A549 (cell line): ENCODE data around the gene OPA3. TPM values are rescaled to one million over a fixed set of nuclear protein-coding genes. Genes with fewer than 3 reads are reported as not detected.

Experiments used
- ATAC-seq, 2 experiments: fragments of 200-7000 bp in 1 of 2; fragments of >200 bp in 1 of 2; cut with Nextera tagmentation in 1 of 2; cut with Tn5 transposase in 1 of 2; 3 replicates each; pipeline versions ENCODE4 v1.8.0 to v1.9.1; 2018 to 2020; ENCODE audit warnings: mild to moderate bottlenecking in 1 of 2, moderate library complexity in 1 of 2
- CTCF ChIA-PET: fragments of 300-600 bp; sonication (Branson Sonifier 250); formaldehyde crosslinking; extraction: SDS; loops from one replicate; lab custom pipeline; 2021; ENCODE audit warnings: antibody characterized with exemption, inconsistent platforms; lab: Yijun Ruan, JAX
- POLR2A ChIA-PET: fragments of 350-600 bp; formaldehyde crosslinking; extraction: SDS; loops from one replicate; lab custom pipeline; 2021; ENCODE audit warnings: antibody characterized with exemption, inconsistent platforms; lab: Yijun Ruan, JAX
- DNase-seq, 2 experiments: peaks; one replicate each; pipeline versions ENCODE4 v3.0.0 to v3.0.0-alpha.2; 2011 to 2016; ENCODE audit warnings: low read depth in 1 of 2, low spot score in 1 of 2
- FAIRE-seq: peaks from 2 replicates; lab custom pipeline; 2011; peaks lifted over from hg19 to GRCh38; lab: Jason Lieb, UNC
- H3K27ac ChIP-seq, 2 experiments: fragments of >200 bp; sonication (Bioruptor Twin); formaldehyde crosslinking; 3 replicates each; pipeline ENCODE4 v1.5.1; 2016 to 2017
- H3K4me1 ChIP-seq: fragments of >200 bp; sonication (Bioruptor Twin); formaldehyde crosslinking; 3 replicates; pipeline ENCODE4 v1.6.1; 2016
- H3K4me2 ChIP-seq: fragments of >200 bp; sonication (Bioruptor Twin); formaldehyde crosslinking; 3 replicates; pipeline ENCODE4 v1.6.1; 2016
- H3K4me3 ChIP-seq: fragments of >200 bp; sonication (Bioruptor Twin); formaldehyde crosslinking; 3 replicates; pipeline ENCODE4 v1.5.1; 2016
- H3K9me3 ChIP-seq: fragments of >200 bp; sonication (Bioruptor Twin); formaldehyde crosslinking; 3 replicates; pipeline ENCODE4 v1.6.1; 2016
- ATOH8 ChIP-seq: fragments of 250-450 bp; sonication (Bioruptor Pico); IDR thresholded peaks from 2 replicates; pipeline ENCODE4 v1.5.0; 2020; ENCODE audit warnings: low read depth, mild to moderate bottlenecking, moderate library complexity
- BHLHE40 ChIP-seq: IDR thresholded peaks from 2 replicates; pipeline ENCODE4 v1.6.1; 2012; ENCODE audit warnings: low read depth, low read length, inconsistent platforms
- CBX2 ChIP-seq: fragments of 200-600 bp; sonication (generic); IDR thresholded peaks from 2 replicates; pipeline ENCODE4 v1.6.1; 2016; ENCODE audit warnings: low read depth, mild to moderate bottlenecking, borderline replicate concordance
- CEBPB ChIP-seq, 2 experiments: fragments of >200 bp in 1 of 2; sonication (Bioruptor Twin) in 1 of 2; formaldehyde crosslinking in 1 of 2; IDR thresholded peaks; 2 replicates each; pipeline ENCODE4 v1.6.1; 2012 to 2016
- CTCF ChIP-seq: fragments of >200 bp; sonication (Bioruptor Twin); formaldehyde crosslinking; IDR thresholded peaks from 3 replicates; pipeline ENCODE4 v1.5.1; 2016
- EHMT2 ChIP-seq: fragments of 200-600 bp; sonication (generic); IDR thresholded peaks from 2 replicates; pipeline ENCODE4 v1.6.1; 2016; ENCODE audit warnings: antibody characterized with exemption, low read depth, mild to moderate bottlenecking, moderate library complexity
- EP300 ChIP-seq, 2 experiments: fragments of >200 bp; sonication (Bioruptor Twin); formaldehyde crosslinking; IDR thresholded peaks; 2 replicates in 1 of 2; 3 replicates in 1 of 2; pipeline ENCODE4 v1.6.1; 2016 to 2017
- ESRRA ChIP-seq: fragments of 150-350 bp; IDR thresholded peaks from 2 replicates; pipeline ENCODE4 v1.6.1; 2014; ENCODE audit warnings: mild to moderate bottlenecking, low read length, borderline replicate concordance
- FOSB ChIP-seq: fragments of 250-450 bp; sonication (Bioruptor Pico); IDR thresholded peaks from 2 replicates; pipeline ENCODE4 v1.5.0; 2020; ENCODE audit warnings: mild to moderate bottlenecking, moderate library complexity
- FOSL2 ChIP-seq, 2 experiments: fragments of 450-650 bp in 1 of 2; fragments of >200 bp in 1 of 2; sonication (Bioruptor Twin) in 1 of 2; formaldehyde crosslinking; IDR thresholded peaks; 2 replicates each; pipeline versions ENCODE4 v1.5.0 to v1.6.1; 2016 to 2020; ENCODE audit warnings: mild to moderate bottlenecking in 1 of 2, moderate library complexity in 1 of 2
- GATA3 ChIP-seq: IDR thresholded peaks from 2 replicates; pipeline ENCODE4 v1.6.1; 2012; ENCODE audit warnings: borderline replicate concordance
- HDAC2 ChIP-seq: fragments of 200-600 bp; sonication (generic); IDR thresholded peaks from 2 replicates; pipeline ENCODE4 v1.6.1; 2016
- HES2 ChIP-seq: fragments of >200 bp; sonication (Bioruptor Twin); formaldehyde crosslinking; IDR thresholded peaks from 2 replicates; pipeline ENCODE4 v1.6.1; 2016
- HEYL ChIP-seq: fragments of 250-450 bp; sonication (Bioruptor Pico); IDR thresholded peaks from 2 replicates; pipeline ENCODE4 v1.8.0; 2021; ENCODE audit warnings: mild to moderate bottlenecking, moderate library complexity
- HMGXB4 ChIP-seq: fragments of 250-450 bp; sonication (Bioruptor Pico); IDR thresholded peaks from 2 replicates; pipeline ENCODE4 v1.5.0; 2021; ENCODE audit warnings: mild to moderate bottlenecking, moderate library complexity, borderline replicate concordance
- HOXB13 ChIP-seq: fragments of 250-450 bp; sonication (Bioruptor Pico); IDR thresholded peaks from 2 replicates; pipeline ENCODE4 v1.5.0; 2020; ENCODE audit warnings: low read depth, mild to moderate bottlenecking, moderate library complexity
- HOXB5 ChIP-seq: fragments of 250-450 bp; sonication (Bioruptor Pico); IDR thresholded peaks from 2 replicates; pipeline ENCODE4 v1.5.0; 2020; ENCODE audit warnings: mild to moderate bottlenecking, moderate library complexity
- JUN ChIP-seq, 2 experiments: fragments of >200 bp; sonication (Bioruptor Twin); formaldehyde crosslinking; IDR thresholded peaks; 2 replicates in 1 of 2; 3 replicates in 1 of 2; pipeline ENCODE4 v1.6.1; 2016 to 2017
- JUNB ChIP-seq: fragments of >200 bp; sonication (Bioruptor Twin); formaldehyde crosslinking; IDR thresholded peaks from 2 replicates; pipeline ENCODE4 v1.6.1; 2016
- KDM1A ChIP-seq: fragments of 200-600 bp; sonication (generic); IDR thresholded peaks from 2 replicates; pipeline ENCODE4 v1.6.1; 2016; ENCODE audit warnings: low read depth, mild to moderate bottlenecking
- KDM5A ChIP-seq: fragments of 200-600 bp; sonication (generic); IDR thresholded peaks from 2 replicates; pipeline ENCODE4 v1.6.1; 2016; ENCODE audit warnings: antibody characterized with exemption, mild to moderate bottlenecking
- MAX ChIP-seq: IDR thresholded peaks from 2 replicates; pipeline ENCODE4 v1.6.1; 2012
- MAZ ChIP-seq: fragments of 150-350 bp; IDR thresholded peaks from 2 replicates; pipeline ENCODE4 v1.6.1; 2014; ENCODE audit warnings: antibody characterized with exemption, low read depth, low read length, borderline replicate concordance
- MYC ChIP-seq: IDR thresholded peaks from 2 replicates; pipeline ENCODE4 v1.6.1; 2012; ENCODE audit warnings: mild to moderate bottlenecking, inconsistent platforms, low read length, improper control_type of control experiment, borderline replicate concordance
- NFE2L2 ChIP-seq: fragments of 150-350 bp; conservative IDR thresholded peaks from 2 replicates; pipeline ENCODE4 v1.6.1; 2014; ENCODE audit warnings: low read length
- PHF8 ChIP-seq: fragments of 200-600 bp; sonication (generic); IDR thresholded peaks from 2 replicates; pipeline ENCODE4 v1.6.1; 2016; ENCODE audit warnings: low read depth, mild to moderate bottlenecking, antibody characterized with exemption, moderate library complexity, borderline replicate concordance
- SMC3 ChIP-seq: fragments of >200 bp; sonication (Bioruptor Twin); formaldehyde crosslinking; IDR thresholded peaks from 3 replicates; pipeline ENCODE4 v1.6.1; 2018; ENCODE audit warnings: inconsistent platforms
- SREBF2 ChIP-seq: fragments of 450-650 bp; IDR thresholded peaks from 2 replicates; pipeline ENCODE4 v1.6.1; 2014; ENCODE audit warnings: mild to moderate bottlenecking, moderate library complexity
- TP53 ChIP-seq: fragments of 250-450 bp; sonication (Bioruptor Pico); IDR thresholded peaks from 2 replicates; pipeline ENCODE4 v1.5.0; 2021; ENCODE audit warnings: mild to moderate bottlenecking, moderate library complexity
- ZC3H11A ChIP-seq: fragments of 450-650 bp; IDR thresholded peaks from 2 replicates; pipeline ENCODE4 v1.6.1; 2014; ENCODE audit warnings: antibody characterized with exemption, mild to moderate bottlenecking
- ZNF302 ChIP-seq: fragments of 250-450 bp; sonication (Bioruptor Pico); IDR thresholded peaks from 2 replicates; pipeline ENCODE4 v1.9.0; 2021; ENCODE audit warnings: inconsistent platforms, mild to moderate bottlenecking, moderate library complexity
- ZSCAN20 ChIP-seq: fragments of 250-450 bp; sonication (Bioruptor Pico); IDR thresholded peaks from 2 replicates; pipeline ENCODE4 v1.8.0; 2022; ENCODE audit warnings: mild to moderate bottlenecking, moderate library complexity
- WGBS: methylation state at CpG from one replicate; pipeline ENCODE4 v1.1.6; 2017; ENCODE audit errors: missing lambda C conversion rate; 5-methylcytosine and 5-hydroxymethylcytosine counted together
- polyA plus RNA-seq, 4 experiments: library from polyadenylated mRNA; depleted of rRNA in 3 of 4; stranded (reverse); fragments of >200 nt; fragmentation: RNase III in 1 of 4; extraction: RNeasy Plus Mini Kit Qiagen cat#74134 plus additional on column Dnase treatment in 1 of 4; gene quantifications; 2 replicates in 3 of 4; 3 replicates in 1 of 4; pipeline ENCODE4 v1.2.3, GENCODE V29; 2011 to 2017

OPA3 gene
- polyA plus RNA-seq, 2 of the 4 experiments (the other 2 are of a cell fraction), result 15.6 to 21.8 TPM

- Histone ChIP-seq H3K27ac (peak overlapping the region; percentile 79 to 85), H3K4me3 (no peak overlapping the region), H3K4me1 (peaks cover 47% of the 10 kb centered on the region), H3K4me2 (peak overlapping the region; percentile 78), H3K9me3 (peaks cover 2% of the 10 kb centered on the region; the same call in 1 of the 3 replicates)
- ATAC-seq (peak in 1 of 2 experiments; percentile 37; a peak in 3 of 6 replicates), DNase-seq (no peak), FAIRE-seq (peak; percentile 76)
- POLR2A ChIA-PET, result interaction anchor here (1.0 to 1.9 kb wide), 2 partner anchors 65 to 94 kb away, joined by 3 to 10 read pairs; no protein-coding TSS in a partner anchor
- WGBS, result 51% methylated on average over 3 of the region's 3 CpGs
- no peak for TF ChIP-seq HOXB13 (CRISPR knock-in tag)
- TF ChIP-seq MYC, result no peak
- no peak for TF ChIP-seq HMGXB4 (CRISPR knock-in tag)
- no peak for TF ChIP-seq HDAC2
- TF ChIP-seq ZSCAN20 (CRISPR knock-in tag), result no peak
- TF ChIP-seq CTCF, result no peak
- no peak for TF ChIP-seq ZC3H11A
- no peak for TF ChIP-seq FOSL2 (IDR thresholded peaks at IDR 0.05)
- no peak for TF ChIP-seq FOSL2 (CRISPR knock-in tag; IDR thresholded peaks at IDR 0.05)
- TF ChIP-seq NFE2L2, result no peak
- TF ChIP-seq SREBF2, result no peak
- TF ChIP-seq JUNB, result no peak
- TF ChIP-seq BHLHE40, result no peak
- TF ChIP-seq ZNF302, result no peak
- no peak for TF ChIP-seq ESRRA
- no peak for TF ChIP-seq MAX
- no peak for TF ChIP-seq GATA3
- TF ChIP-seq EP300 (IDR thresholded peaks at IDR 0.05), result no peak
- TF ChIP-seq HEYL (CRISPR knock-in tag), result no peak
- no peak for TF ChIP-seq CBX2
- CTCF ChIA-PET, result interaction anchor here (1.0 to 6.4 kb wide), 8 partner anchors 9 to 149 kb away, joined by 3 to 46 read pairs (median 5); no protein-coding TSS in a partner anchor
Observed at GRCh38 chr19:45576682-45577081, 7.9 kb downstream of the OPA3 start.

GRCh38 chr19:45575216-45575615 lies 9.4 kb downstream of the OPA3 start:
- Histone ChIP-seq H3K27ac (peak overlapping the region; percentile 79 to 85; a peak in 4 of 6 replicates), H3K9me3 (peaks cover 5% of the 10 kb centered on the region; the same call in 1 of the 3 replicates), H3K4me2 (no peak overlapping the region), H3K4me3 (no peak overlapping the region), H3K4me1 (peaks cover 47% of the 10 kb centered on the region)
- CTCF ChIA-PET, result interaction anchor here (0.7 to 6.4 kb wide), 8 partner anchors 14 to 136 kb away, joined by 3 to 46 read pairs (median 5); no protein-coding TSS in a partner anchor
- TF ChIP-seq SMC3 (no peak), CEBPB (IDR thresholded peaks at IDR 0.05) (no peak), FOSB (CRISPR knock-in tag) (no peak), TP53 (no peak), GATA3 (no peak), PHF8 (no peak), HOXB13 (CRISPR knock-in tag) (no peak), KDM1A (no peak), HES2 (no peak), ATOH8 (CRISPR knock-in tag) (no peak), SREBF2 (no peak), EHMT2 (no peak), JUNB (no peak), JUN (IDR thresholded peaks at IDR 0.05) (no peak), MAX (no peak), KDM5A (no peak), MAZ (no peak), HOXB5 (CRISPR knock-in tag) (no peak), CBX2 (no peak)
- POLR2A ChIA-PET, result no interaction called here
- FAIRE-seq (no peak), ATAC-seq (no peak), DNase-seq (no peak)
- WGBS, result 94% methylated on average over 5 of the region's 5 CpGs
